Measurements from ENCODE around the gene GOLGA6L10.
"Not testable (repeated sequence)": the region's sequence is repeated elsewhere in the genome, so short reads cannot be mapped to it uniquely, and the experiment has no call there.

DNA sequence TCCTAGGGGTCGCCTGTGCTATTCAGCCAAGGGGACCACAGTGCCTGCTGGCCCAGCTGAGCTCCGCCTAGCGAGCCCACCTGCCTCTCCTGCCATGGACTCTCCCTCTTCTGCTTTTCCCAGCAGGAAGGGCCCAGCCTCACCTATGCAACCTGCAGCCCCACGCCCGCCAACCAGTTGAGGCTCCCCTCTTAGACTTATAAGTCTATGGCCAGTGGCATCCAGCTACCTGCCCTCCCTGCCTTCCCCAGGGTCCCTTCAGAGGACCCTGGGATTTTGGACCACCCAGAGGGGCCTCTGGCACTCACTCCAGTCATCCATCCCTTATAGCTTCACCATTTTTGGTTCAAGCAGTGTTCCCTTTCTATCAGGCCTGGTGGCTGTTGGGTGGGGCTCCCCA lies 12.2 kb downstream of the GOLGA6L10 start:
- TF ChIP-seq, protein P1, sequence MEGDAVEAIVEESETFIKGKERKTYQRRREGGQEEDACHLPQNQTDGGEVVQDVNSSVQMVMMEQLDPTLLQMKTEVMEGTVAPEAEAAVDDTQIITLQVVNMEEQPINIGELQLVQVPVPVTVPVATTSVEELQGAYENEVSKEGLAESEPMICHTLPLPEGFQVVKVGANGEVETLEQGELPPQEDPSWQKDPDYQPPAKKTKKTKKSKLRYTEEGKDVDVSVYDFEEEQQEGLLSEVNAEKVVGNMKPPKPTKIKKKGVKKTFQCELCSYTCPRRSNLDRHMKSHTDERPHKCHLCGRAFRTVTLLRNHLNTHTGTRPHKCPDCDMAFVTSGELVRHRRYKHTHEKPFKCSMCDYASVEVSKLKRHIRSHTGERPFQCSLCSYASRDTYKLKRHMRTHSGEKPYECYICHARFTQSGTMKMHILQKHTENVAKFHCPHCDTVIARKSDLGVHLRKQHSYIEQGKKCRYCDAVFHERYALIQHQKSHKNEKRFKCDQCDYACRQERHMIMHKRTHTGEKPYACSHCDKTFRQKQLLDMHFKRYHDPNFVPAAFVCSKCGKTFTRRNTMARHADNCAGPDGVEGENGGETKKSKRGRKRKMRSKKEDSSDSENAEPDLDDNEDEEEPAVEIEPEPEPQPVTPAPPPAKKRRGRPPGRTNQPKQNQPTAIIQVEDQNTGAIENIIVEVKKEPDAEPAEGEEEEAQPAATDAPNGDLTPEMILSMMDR (IDR thresholded peaks at IDR 0.05; ENCODE audit: borderline replicate concordance, extremely low read depth, low read length, poor library complexity, severe bottlenecking): not testable (repeated sequence)
- TF ChIP-seq EZH2 (IDR thresholded peaks at IDR 0.05; ENCODE audit: borderline replicate concordance, low read depth, low read length, severe bottlenecking): not testable (repeated sequence)

Data from DND-41 (cell line).